DMS 273 (cell line): Measurements from ENCODE around the gene TMEM44.
A peak's percentile ranks its signal among the peaks of the same experiment; 100 is the strongest.

ENCODE experiments used
- DNase-seq: peaks from one replicate; lab custom pipeline; 2025; ENCODE audit not compliant: unreplicated experiment; lab: John Stamatoyannopoulos, UW

TMEM44 gene, protein sequence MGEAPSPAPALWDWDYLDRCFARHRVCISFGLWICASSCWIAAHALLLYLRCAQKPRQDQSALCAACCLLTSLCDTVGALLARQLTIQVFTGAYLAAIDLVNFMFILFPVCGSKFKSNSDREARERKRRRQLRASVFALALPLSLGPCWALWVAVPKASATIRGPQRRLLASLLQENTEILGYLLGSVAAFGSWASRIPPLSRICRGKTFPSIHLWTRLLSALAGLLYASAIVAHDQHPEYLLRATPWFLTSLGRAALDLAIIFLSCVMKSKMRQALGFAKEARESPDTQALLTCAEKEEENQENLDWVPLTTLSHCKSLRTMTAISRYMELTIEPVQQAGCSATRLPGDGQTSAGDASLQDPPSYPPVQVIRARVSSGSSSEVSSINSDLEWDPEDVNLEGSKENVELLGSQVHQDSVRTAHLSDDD

DNA sequence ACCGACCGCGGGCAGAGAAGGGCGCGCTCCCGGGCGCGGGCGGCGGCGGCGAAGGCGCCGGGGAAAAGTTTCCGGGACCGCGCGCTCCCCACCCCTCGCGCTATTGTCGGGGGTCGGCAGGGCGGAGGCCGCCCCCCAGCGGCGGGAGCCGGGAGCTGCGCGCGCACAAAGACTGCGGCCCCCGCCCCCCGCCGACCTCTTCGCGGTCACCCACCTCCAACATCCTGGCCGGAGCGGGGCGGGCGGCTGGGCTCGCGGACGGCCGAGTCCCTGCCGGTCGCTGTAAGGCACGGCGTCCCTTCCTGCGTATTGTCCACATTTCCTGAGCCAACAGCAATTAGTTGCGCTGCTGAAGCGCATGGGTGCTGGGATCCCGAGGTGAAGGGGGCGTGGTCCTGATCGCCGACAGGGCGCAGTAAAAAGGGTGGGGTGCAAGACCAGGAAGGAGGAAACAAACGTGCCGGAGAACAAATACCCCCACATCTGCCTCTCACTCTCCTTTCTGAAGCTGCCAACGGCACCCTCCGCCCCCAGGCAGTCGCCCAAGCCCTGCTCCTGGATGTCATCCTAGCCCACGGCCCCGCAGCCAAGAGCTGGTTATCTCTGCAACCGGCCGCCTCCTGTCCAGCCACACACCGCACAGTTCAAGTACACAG lies at the start of gene TMEM44:
TSS of gene TMEM44 (minus strand) at position 71 of the 656 bp plus-strand sequence. CDS start 204 bp downstream, outside the sequence.
- peak; percentile 95 for DNase-seq

DNA sequence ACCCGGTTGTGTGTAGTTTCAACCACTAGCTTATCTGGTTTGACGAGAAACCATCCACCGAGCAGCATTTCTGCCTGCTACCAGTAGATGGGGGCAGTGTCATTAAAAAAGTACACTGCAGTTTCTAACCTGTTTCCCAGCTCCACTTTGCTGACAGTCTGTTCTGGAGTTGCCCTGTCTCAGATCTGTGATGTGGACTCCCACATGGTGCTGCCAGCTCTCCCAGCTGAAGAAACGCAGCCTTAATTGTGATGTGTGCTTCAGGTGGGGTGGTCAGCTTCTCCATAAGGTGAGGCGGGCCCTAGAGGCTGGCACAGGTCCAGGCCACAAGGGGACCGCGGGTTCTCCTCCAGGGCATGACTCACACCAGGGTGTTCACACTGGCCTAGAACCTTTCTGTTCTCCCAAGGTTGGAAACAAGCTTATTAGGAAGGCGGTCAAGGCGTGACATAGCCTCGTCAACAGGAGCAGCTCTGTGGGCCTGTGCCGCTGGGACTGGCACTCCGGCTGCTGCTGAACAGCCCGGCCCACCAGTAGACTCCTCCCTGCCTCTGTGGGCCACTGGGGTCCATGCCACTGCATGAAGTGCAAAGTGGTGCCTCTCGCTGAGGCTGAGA lies 49.6 kb upstream of the TMEM44 start:
- DNase-seq, result peak; percentile 95

DNA sequence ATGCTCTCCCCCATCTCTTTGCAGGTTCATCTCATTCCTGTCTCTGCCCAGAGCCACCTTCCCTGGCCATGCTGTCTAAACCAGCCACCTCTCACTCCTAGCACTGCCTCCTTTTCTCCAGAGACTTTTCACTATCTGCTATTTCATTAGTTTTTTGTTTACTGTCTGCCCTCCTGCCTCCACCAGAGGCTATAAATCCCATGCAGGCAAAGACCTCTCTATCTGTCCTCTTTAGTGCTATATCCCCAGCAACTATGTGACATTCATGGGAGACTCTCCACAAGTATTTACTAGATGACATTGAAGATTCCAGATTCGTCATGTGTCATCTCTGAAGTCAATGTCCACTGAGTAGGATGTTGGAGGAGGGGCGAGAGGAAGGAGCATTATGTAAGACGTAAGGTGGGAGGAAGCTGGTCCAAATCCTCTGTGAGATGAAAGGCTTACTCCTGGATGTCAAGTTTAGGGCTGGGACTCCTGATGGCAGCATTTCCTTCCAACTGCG lies 49.0 kb upstream of the TMEM44 start:
- no peak for DNase-seq

DNA sequence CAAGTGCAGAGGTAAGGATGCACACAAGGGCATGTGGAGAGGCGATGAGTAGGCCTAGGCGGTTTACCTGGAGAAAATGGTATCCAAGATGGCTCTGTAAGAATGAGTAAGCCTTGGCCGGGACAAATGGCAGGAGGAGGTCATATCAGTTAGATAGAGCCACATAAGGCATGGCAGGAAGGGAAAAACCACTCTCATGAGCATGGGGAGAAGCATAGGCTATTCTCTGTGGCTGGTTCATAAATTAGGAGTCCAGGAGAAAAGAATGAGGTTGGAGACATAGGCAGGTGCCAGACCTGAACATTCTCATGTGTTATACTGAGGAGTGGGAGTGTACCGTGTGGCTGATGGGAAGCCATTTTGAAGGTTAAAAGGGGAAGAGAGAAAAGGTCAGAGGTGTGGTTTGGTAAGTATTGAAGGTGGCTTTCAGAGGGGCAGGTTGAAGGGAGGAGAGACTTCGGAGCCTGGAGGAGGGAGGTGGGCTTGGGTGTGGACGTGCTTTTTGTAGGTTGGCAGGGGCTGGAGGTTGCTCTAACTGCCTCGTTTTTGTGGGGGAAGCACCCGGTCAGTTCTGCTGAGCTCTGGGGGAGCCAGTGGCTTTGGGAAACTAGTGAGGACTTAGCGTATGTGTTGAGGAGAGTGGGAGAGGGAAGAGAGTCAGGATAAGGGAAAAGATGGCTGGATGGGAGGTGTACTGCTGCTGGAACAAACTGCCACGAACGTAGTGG lies 47.8 kb upstream of the TMEM44 start:
- DNase-seq, result no peak

DNA sequence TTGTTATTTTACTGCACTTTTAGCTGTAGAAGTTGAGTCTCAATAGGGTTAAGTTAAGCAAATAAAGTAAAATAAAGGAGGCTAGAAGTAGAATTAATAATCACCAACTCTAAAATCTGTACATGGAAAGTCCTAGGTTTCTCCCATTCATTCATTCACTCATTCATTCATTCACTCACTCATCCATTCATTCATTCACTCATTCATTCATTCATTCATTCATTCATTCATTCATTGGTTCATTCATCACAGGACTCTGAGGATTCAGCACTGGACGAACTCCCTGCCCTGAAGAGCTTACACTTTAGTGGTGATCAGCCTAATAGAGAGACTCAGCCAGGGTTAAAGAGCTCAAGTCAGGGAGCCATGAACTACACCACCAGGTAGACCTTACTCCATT lies 43.3 kb upstream of the TMEM44 start:
- DNase-seq, result no peak

DNA sequence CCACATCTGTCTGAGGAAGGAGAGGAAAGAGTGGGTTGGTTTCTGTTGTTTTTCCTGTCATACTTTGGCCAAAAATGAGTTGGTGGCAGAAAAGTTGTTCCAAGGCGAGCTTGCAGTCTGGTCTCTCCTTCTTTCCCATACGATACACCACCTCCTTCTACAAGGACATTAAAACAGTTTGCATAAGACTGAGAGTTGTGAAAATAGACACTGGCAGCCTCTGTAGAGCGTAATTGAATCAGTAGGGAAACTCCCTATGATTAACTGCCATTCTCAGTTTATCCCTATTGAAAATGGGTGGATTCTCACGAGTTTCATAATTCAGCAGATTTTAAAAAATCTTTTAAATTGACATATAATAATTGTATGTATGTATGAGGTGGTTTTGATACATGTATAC lies 42.5 kb upstream of the TMEM44 start:
- DNase-seq, result no peak

DNA sequence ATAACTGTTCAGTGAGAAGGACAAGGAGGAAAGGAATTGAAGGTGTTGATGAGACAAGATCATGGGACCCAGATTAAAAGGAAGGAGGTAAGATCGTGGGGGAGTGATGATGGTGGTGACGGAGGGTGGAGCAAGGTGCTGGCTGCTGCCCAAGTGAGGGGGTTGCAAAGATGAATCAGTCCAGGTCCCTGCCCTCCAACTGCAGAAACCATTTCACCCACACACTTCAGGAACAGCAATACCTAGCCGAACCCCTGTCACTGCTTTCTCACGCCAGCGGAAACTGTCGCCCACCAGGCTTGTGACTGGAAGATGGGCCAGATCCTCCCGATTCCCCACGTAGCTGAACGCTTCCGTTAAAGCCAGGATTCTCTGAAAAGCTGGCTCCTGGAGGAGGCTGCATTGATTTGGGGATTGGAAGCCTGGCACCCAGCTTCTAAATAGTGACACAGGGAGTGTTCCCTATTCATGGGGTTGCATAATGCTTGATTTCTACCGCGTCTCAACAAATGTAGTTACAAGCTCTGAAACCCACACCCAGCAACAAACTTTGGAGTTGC lies 41.9 kb upstream of the TMEM44 start:
- DNase-seq, result no peak

DNA sequence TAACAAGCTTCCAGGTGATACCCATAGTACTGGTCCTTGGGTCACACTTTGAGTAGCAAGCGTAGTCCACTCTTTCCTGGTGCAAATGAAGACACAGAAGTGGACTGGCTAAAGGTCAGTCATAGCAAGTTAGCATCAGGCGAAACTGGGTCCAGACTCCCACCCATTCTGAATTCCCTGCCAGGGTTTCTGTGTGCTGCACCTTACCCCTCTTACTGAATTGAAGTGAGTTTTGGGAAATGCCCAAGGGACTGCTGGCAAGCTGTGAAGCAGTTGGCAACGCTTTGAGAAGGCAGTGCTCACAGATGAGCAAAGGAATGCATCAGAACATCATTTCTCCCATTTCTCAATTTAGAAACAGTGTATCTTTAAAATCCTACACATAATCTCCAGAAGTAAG lies 40.5 kb upstream of the TMEM44 start:
- no peak for DNase-seq

DNA sequence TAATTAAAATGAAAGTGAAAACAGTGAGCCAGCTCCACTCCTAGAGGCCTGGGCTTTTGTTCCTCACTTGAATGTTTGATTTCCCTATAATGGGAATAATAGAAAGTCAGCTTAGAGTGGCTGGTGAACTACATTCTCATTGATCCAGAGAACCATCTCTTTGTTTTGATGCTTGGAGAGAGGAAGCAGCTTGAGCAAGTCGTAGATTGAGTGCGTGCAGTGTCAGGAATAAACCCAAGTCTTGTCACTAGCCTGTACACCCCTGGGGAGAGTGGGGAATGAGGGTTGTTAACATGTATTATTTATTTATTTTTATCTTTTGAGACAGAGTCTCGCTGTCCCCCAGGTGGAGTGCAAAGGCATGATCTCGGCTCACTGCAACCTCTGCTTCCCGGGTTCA lies 39.7 kb upstream of the TMEM44 start:
- DNase-seq, result peak; percentile 46

DNA sequence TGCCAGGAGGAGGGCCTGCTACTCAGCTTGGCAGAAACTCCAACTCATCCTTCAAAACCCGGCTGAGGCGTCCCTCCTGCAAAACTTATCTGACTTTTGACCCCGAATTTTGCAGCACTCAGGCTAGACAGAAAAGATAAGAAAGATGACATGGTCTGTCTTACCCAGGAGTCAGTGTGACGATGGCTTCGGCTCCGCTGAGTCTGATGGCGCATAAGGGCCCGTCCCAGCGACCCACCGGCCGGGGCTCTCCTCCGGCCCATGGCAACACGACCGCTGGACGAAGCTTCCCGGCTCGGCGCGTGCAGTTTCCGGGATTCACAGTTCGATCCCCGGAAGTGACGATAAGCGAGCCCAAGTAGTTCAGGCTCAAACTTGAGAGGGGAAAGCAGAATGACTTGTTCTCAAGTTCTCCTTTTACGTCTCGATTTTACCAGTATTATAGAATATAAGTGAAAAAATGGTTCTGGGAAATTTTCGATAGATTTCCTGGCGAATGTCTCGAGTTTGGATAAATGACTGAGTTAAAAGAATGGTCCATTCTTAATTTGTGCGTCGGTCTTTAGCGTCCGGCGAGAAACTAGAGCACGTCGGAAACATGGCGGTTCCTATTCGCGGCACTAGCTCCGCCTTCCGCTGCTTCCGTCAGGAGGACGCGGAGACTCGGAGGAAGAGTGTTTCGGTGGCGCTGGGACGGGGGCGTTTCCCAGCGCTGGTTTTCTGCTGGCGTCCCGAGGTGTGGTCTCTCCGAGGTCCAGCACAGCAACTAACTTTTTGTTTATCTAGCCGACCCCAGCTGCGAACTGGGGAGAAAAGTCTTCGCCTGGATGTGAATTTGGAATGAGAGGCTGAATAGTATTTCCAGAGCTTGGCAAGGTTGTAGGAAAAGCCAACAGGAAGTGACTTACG lies 38.9 kb upstream of the TMEM44 start, which contains the start of gene LSG1:
TSS of gene LSG1 (minus strand) at position 292 of the 909 bp plus-strand sequence. CDS start at position 263, 29 bp downstream.
- peak; percentile 99 for DNase-seq

DNA sequence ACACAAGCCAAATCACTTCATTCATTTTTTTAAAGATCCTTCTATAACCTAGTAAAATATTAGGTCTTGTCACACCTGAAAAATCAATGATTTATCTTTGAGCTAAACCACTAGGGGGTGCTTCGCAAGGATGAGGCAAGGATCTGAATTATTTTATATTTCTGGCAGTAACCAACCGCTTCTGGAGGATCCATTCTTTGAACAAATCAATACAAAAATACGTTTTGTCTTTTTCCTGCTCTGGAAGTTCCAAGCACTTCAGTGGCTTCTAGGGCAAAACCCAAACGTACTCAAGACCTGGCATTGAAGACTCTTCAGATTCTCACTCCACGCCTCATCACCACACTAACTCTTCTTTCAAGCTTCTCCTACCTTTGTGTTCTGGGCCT lies 38.3 kb upstream of the TMEM44 start:
- DNase-seq, result peak; percentile 76

DNA sequence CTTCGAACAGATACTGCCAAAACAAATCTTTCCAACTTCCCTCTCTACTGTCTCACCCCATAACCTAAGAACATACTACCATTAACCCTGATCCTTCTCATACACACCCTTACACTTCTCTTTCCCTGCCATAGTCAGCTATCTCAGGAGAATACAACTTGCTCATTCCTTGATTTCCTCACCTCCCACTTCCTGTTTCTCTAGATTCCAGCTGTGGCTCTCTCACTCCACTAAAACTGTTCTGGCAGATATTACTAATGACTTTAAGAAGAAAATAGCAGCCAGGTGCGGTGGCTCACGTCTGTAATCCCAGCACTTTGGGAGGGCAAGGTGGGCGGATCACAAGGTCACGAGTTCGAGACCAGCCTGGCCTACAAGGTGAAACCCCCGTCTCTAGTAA lies 34.1 kb upstream of the TMEM44 start:
- DNase-seq, result no peak

DNA sequence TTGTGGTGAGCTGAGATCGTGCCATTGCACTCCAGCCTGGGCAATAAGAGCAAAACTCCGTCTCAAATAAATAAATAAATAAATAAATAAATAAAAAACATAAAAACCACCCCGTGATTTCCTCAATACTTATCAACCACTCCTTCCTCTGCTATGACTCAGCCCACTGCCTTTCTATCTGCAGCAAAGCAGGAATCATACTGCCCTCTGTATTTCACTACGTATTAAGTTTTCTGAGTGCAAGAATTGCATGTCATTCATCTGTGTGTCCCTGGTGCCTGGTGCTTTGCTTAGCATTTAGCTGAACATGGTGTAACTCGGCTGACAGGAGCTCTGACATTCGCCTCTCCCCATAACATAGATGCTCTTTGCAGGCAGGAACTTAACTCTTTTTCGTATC lies 31.6 kb upstream of the TMEM44 start:
- no peak for DNase-seq

DNA sequence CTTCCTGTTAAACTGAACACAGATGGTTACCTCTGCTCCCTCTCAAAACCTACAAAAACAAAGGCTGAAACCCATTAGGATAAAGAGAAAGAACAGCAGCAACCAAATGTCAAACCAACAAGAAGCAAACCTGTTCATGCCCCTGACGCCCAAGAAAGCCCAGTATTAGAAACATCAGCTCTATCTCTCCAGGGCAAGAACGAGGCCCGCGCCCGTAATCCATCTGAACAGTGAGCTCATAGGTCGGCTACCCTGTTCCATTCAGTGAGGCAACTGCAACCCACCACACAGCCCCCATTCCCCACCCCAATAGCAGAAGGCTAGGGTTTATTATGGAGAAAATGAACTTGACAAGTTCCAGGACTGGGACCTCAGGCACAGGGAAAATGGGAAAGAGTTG lies 28.7 kb upstream of the TMEM44 start:
- DNase-seq, result peak; percentile 82

DNA sequence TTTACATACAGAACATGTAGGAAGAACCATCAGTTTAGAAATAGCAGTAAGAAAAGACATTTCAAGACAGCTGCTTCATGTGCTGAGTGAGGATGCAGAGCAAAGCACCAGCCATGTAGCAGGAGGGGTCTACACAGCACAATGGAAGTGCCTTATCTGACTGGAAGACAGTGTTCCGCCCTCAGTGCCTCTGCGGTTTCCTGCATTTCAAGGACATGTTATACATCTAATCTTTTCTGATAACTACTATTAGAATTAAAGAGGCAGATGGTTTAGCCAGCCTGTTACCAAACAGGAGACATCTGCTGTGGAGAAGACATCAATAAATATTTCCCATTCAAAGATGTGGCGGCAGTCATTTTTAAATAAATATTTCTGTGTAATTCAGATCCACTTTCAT lies 28.2 kb upstream of the TMEM44 start:
- DNase-seq, result peak; percentile 95

DNA sequence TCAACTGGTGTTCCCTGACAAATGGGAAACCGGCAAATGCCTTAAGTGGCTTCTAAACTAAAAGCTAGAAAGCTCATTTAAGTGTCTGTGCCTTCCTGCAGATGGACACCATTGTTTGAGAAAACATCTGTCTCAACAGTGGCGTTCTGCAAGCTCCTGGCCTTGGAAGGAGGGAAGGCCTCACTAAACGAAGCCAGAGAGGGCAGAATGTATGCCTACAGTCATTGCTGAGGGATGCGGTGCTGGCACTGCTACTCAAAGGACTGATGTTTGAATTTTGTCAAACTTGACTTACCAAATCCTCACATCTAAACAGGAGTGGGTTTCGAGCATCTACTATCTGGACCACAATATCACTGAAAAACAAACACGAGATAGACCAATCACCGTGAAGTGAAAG lies 26.6 kb upstream of the TMEM44 start:
- DNase-seq, result no peak

DNA sequence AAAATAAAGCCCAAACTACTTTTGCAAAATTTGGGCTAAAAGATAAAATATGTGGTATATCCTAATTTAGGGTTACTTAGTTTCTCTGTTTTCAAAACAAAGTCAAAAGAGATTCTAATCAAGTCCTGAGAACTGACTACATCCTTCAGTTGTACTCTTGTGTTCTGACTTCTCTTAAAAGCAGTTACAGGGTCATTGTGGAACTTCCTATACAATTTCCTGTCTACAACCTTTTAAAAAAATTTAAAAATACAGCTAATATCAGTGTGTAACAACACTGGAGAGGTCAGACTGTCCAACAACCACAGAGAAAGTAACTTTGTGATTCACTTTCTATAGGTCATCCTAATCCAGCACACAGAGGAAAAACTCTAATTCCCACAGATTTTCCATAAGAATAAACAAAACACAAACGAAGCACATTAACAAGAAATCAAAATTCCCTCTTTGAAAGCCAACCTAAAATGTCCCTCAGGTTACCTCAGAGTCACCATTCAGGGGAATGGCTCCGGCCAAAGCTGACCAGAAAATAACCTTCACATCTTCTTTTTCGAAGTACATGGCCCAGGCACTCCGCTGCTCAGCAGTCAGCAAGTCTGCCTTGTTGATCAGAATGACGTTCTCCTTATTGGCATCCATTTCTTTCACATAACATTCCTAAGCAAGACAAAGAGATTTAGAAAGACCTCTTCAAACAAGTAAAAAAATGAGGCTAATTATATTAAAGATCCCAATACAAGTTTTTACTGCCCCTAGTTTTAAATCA lies 25.4 kb upstream of the TMEM44 start:
- no peak for DNase-seq

DNA sequence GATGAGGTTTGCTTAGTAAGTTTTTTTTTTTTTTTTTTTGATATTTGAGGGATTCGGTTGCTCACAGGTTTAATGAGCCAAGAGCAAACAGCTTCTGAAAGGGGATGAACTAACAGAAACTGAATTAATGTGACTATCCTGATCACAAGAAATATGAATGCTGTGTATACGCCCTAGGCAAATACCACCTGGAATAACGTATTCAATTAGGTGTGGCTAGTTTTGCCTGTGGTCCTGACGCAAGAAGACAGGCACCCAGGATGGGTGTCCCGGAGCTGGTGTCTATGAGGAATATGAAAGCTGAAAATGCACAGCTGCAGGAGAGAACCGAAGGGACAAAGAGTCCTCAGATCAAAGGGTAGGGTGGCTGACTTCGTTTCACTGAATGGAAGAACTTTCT lies 24.2 kb upstream of the TMEM44 start:
- DNase-seq, result no peak

DNA sequence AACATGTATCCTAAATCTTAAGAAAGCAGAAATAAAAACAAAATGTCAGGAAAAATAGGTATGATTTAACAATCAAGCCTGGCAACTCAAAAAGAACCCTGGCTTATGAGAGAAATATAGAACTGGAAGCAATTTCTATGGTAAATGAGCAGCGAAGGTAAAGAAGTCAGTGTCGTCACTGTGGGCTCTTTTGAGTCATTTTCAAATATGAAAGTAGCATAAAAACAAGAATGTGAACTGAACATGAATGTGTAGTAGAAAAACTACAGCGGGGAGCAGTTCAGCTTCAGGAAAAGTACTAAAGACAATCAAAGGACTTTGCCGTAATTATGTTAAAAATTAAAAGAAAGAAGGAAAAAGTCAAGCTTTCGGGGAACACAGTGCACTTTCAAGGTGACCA lies 21.2 kb upstream of the TMEM44 start:
- no peak for DNase-seq
